AG09309 (cell line): ENCODE results near the gene HPD.

ENCODE experiments used
- DNase-seq: peaks from one replicate; pipeline ENCODE4 v3.0.0-alpha.2; 2010; ENCODE audit warnings: low read depth
- H3K4me3 ChIP-seq: 2 replicates; pipeline ENCODE4 v1.5.1; 2011; ENCODE audit warnings: mild to moderate bottlenecking, low read depth, low read length, moderate library complexity; ENCODE audit not compliant: control insufficient read depth
- CTCF ChIP-seq: IDR thresholded peaks from 2 replicates; pipeline ENCODE4 v1.5.1; 2011; ENCODE audit warnings: mild to moderate bottlenecking, low read depth, low read length, inconsistent platforms; ENCODE audit not compliant: insufficient read depth, control insufficient read depth; ENCODE audit errors: missing control alignments

Gene HPD

GRCh38 chr12:121814429-121815119 is 44.1 kb downstream of the HPD start:
- no peak for DNase-seq
- H3K4me3 ChIP-seq, result no peak overlapping the region
- no peak for TF ChIP-seq CTCF

DNA sequence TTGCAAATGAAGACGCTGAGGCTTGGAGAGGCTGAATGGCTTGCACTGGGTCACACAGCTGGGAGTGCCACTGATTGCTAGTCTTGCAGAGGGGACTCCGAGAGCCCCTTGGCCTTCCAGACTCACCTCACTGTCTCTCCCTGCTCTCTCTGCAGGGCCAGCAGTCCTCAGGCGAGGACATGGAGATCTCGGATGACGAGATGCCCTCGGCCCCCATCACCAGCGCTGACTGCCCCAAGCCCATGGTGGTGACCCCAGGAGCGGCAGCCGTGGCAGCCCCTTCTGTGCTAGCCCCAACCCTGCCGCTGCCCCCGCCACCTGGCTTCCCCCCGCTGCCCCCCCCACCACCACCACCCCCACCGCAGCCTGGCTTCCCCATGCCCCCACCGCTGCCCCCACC is 44.7 kb downstream of the HPD start:
- no peak for DNase-seq
- H3K4me3 ChIP-seq, result no peak overlapping the region
- no peak for TF ChIP-seq CTCF

DNA sequence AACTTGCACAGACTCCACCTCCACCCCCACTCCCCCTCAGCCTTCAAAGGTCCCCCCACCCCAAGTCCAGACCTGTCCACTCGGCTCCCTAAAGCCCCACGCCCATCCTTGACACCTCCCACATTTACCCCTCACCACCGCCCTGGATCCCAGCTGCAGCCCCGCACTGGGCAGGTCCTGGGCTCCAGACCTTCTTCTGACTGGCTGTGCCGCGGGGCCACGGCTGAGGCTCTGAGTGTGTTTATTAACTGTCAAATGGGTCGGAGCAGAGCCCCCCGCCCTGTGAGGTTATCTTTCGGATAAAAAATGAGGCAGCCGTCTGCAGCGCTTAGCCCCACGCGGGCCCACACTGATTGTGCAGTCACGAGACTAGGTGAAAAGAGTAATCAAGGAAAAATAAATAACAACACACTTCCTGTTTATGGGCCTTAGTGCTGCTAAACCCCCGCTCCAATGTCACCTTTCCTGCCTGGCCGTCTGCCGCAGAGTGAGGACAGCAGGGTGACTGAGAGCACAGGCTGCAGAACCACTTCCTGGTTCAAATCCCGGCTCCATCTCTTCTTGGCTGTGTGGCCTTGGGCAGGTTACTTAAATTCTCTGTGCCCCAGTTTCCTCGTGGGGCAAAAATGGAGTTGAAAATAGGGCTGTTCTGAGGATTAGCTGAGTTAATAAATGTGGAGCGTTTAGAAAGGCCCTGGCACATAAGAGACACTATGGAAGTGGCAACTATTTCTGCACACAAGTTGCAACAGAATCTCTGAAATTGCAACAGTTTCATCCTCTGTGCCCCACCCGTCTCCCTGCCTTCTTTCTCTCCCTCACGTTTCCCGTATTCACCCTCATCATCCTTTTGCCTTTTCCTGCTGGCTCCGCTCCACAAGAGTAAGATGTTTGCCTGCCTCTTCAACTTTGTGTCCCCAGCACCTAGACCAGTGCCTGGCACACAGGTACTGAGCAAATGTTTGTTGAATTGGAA is 45.5 kb downstream of the HPD start:
- DNase-seq, result no peak
- no peak for TF ChIP-seq CTCF
- H3K4me3 ChIP-seq, result peak overlapping the region; percentile 73

- peak overlapping the region; percentile 73 for H3K4me3 ChIP-seq
- no peak for TF ChIP-seq CTCF
- no peak for DNase-seq
These were observed 46.3 kb downstream of the HPD start for GRCh38 chr12:121812320-121812871.

DNA sequence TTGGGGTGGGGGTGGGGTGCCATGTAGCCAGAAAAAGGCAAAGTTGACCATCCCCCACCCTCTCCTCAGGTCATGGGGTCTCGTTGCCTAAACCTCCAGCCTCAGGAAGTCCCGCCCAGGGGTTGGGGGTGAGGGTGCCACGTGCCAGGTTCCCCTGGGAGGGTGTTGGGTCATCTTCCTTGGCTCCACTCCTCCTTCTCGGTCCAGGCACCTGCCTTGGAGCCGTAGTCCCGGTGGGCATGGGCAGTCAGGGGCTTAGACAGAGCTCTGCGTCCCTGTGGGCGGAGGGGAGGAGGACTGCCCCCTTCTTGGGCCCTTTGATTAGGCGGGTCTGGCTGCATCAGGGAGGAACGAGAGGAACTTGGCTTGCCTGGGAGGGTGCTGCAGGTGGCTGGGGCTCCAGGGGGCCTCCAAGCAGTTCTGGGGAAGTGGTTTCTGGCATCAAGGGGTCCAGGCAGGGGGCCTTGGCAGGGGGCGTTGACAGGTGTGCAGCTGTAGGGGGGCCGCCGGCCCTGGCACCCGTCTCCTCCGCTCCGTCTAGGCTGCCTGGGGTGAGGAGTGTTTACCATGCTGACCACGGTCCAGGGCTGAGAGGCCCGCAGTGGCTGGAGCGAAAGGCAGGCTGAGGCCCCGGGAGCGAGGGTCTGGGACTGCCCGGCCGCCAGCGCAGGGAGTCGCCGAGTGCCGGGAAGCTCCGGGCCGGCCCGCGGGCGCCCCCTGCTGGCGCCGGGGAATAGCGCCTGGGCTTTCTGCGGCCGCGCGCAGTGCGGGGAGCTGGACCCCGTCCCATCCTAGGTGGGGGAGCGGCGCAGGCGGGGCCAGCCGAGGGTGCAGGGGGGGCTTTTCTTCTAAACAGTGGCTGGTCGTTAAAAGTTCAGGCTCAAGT is 47.0 kb downstream of the HPD start:
- peak overlapping the region; percentile 73 for H3K4me3 ChIP-seq
- no peak for DNase-seq
- peak; percentile 59 for TF ChIP-seq CTCF
